Lower lobe of right lung (tissue), 2 donors: ENCODE measurements around the gene PTGER4. TPM values are rescaled to one million over a fixed set of nuclear protein-coding genes. Genes with fewer than 3 reads are reported as not detected.
"Not testable (repeated sequence)": the region's sequence is repeated elsewhere in the genome, so short reads cannot be mapped to it uniquely, and the experiment has no call there.

Experiments used
- ATAC-seq, 2 donors: fragments of 200-7000 bp; cut with Tn5 transposase; one replicate each; pipeline ENCODE4 v1.9.1; 2020 to 2022; ENCODE audit warnings: mild to moderate bottlenecking in 2 of 2, moderate library complexity in 2 of 2
- DNase-seq: peaks from one replicate; pipeline ENCODE4 v3.0.0-alpha.2; 2020
- H3K27ac ChIP-seq: fragments of 200-600 bp; one replicate; pipeline ENCODE4 v1.8.0; 2022
- H3K27me3 ChIP-seq: fragments of 200-600 bp; one replicate; pipeline ENCODE4 v1.8.0; 2022; ENCODE audit warnings: low read depth
- H3K36me3 ChIP-seq: fragments of 200-600 bp; one replicate; pipeline ENCODE4 v1.8.0; 2022; ENCODE audit warnings: mild to moderate bottlenecking
- H3K4me1 ChIP-seq: fragments of 200-600 bp; one replicate; pipeline ENCODE4 v1.8.0; 2022
- H3K4me3 ChIP-seq: fragments of 200-600 bp; one replicate; pipeline ENCODE4 v1.8.0; 2022; ENCODE audit warnings: mild to moderate bottlenecking
- H3K9me3 ChIP-seq: fragments of 200-600 bp; one replicate; pipeline ENCODE4 v1.8.0; 2022
- intact Hi-C: fragments of 100-400 bp; cut with DNase I; formaldehyde crosslinking; loops from one replicate; pipeline ENCODE4 v1.11.0; 2022
- total RNA-seq: library from RNA; stranded (reverse); fragmentation: NEBNext Ultra II Directional; extraction: Animal tissue kit (Norgen Biotek cat#: 25700); gene quantifications from one replicate; pipeline ENCODE4 v1.2.1, GENCODE V29; 2021
- TF ChIP-seq, protein P1 (sequence below): fragments of 200-600 bp; IDR thresholded peaks from one replicate; pipeline ENCODE4 v1.8.0; 2022; ENCODE audit warnings: antibody characterized with exemption, mild to moderate bottlenecking
- donor health status: DM: no; HTN: yes; CAD: no; lungs with severe emphysema.

PTGER4 gene
- total RNA-seq, 1 donor from 2014 or later: 29.1 TPM

- Histone ChIP-seq H3K9me3 (no peaks in the 10 kb centered on the region), H3K27me3 (no peaks in the 10 kb centered on the region), H3K27ac (no peak overlapping the region), H3K36me3 (peaks cover 27% of the 10 kb centered on the region), H3K4me1 (peaks cover 10% of the 10 kb centered on the region), H3K4me3 (no peak overlapping the region)
- DNase-seq: no peak
- TF ChIP-seq, protein P1, sequence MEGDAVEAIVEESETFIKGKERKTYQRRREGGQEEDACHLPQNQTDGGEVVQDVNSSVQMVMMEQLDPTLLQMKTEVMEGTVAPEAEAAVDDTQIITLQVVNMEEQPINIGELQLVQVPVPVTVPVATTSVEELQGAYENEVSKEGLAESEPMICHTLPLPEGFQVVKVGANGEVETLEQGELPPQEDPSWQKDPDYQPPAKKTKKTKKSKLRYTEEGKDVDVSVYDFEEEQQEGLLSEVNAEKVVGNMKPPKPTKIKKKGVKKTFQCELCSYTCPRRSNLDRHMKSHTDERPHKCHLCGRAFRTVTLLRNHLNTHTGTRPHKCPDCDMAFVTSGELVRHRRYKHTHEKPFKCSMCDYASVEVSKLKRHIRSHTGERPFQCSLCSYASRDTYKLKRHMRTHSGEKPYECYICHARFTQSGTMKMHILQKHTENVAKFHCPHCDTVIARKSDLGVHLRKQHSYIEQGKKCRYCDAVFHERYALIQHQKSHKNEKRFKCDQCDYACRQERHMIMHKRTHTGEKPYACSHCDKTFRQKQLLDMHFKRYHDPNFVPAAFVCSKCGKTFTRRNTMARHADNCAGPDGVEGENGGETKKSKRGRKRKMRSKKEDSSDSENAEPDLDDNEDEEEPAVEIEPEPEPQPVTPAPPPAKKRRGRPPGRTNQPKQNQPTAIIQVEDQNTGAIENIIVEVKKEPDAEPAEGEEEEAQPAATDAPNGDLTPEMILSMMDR: no peak
- intact Hi-C loops: no loop called here
- no peak for ATAC-seq
Measured at GRCh38 chr5:40694433-40694832, 14.7 kb downstream of the PTGER4 start.

GRCh38 chr5:40700116-40700782 is 20.5 kb downstream of the PTGER4 start:
- no peak overlapping the region for H3K4me3 ChIP-seq
- no peaks in the 10 kb centered on the region for H3K36me3 ChIP-seq
- no peak overlapping the region for H3K27ac ChIP-seq
- TF ChIP-seq, protein P1: no peak
- H3K27me3 ChIP-seq: no peaks in the 10 kb centered on the region
- peaks cover 12% of the 10 kb centered on the region for H3K9me3 ChIP-seq
- intact Hi-C loops: no loop called here
- no peaks in the 10 kb centered on the region for H3K4me1 ChIP-seq
- DNase-seq (no peak), ATAC-seq (no peak)

DNA sequence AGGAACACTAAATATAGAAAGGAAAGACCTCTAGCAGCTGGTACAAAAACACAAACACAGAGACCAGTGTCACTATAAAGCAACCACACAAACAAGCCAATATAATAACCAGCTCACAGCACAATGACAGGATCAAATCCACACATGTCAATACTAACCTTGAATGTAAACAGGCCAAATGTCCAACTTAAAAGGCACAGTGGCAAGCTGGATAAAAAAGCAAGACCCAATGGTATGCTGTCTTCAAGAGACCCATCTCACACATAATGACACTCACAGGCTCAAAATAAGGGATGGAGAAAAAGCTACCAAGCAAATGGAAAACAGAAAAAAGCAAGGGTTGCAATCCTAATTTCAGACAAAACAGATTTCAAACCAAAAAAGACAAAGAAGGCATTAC is 22.3 kb downstream of the PTGER4 start:
- H3K36me3 ChIP-seq, H3K4me3 ChIP-seq, H3K4me1 ChIP-seq, intact Hi-C loops, DNase-seq, H3K27ac ChIP-seq, H3K27me3 ChIP-seq, ATAC-seq: not testable (repeated sequence)
- H3K9me3 ChIP-seq: peaks cover 26% of the 10 kb centered on the region

GRCh38 chr5:40705484-40705883 is 25.8 kb downstream of the PTGER4 start:
- DNase-seq, H3K4me3 ChIP-seq, H3K27me3 ChIP-seq, ATAC-seq, intact Hi-C loops, H3K4me1 ChIP-seq, H3K36me3 ChIP-seq, H3K27ac ChIP-seq: not testable (repeated sequence)
- peaks cover 26% of the 10 kb centered on the region for H3K9me3 ChIP-seq

DNA sequence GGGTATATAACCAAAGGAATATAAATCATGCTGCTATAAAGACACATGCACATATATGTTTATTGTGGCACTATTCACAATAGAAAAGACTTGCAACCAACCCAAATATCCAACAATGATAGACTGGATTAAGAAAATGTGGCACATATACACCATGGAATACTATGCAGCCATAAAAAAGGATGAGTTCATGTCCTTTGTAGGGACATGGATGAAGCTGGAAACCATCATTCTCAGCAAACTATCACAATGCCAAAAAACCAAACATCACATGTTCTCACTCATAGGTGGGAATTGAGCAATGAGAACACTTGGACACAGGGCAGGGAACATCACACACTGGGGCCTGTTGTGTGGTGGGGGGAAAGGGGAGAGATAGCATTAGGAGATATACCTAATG is 30.9 kb downstream of the PTGER4 start:
- H3K27me3 ChIP-seq, H3K36me3 ChIP-seq, ATAC-seq, DNase-seq, H3K4me3 ChIP-seq, intact Hi-C loops, H3K27ac ChIP-seq, H3K4me1 ChIP-seq: not testable (repeated sequence)
- peaks cover 11% of the 10 kb centered on the region for H3K9me3 ChIP-seq

GRCh38 chr5:40714001-40714400 is 34.3 kb downstream of the PTGER4 start:
- no peak overlapping the region for H3K4me3 ChIP-seq
- TF ChIP-seq, protein P1: no peak
- no peaks in the 10 kb centered on the region for H3K9me3 ChIP-seq
- ATAC-seq (no peak), DNase-seq (no peak)
- H3K36me3 ChIP-seq: peaks cover 14% of the 10 kb centered on the region
- H3K27ac ChIP-seq: no peak overlapping the region
- H3K27me3 ChIP-seq: no peaks in the 10 kb centered on the region
- intact Hi-C loops: no loop called here
- no peaks in the 10 kb centered on the region for H3K4me1 ChIP-seq

GRCh38 chr5:40716000-40716399 is 36.3 kb downstream of the PTGER4 start:
- Histone ChIP-seq H3K27me3 (no peaks in the 10 kb centered on the region), H3K9me3 (no peaks in the 10 kb centered on the region), H3K27ac (no peak overlapping the region), H3K4me1 (no peaks in the 10 kb centered on the region), H3K4me3 (no peak overlapping the region), H3K36me3 (peaks cover 16% of the 10 kb centered on the region)
- no peak for ATAC-seq
- TF ChIP-seq, protein P1: no peak
- intact Hi-C loops: no loop called here
- no peak for DNase-seq
